GM21423 (cell line): ENCODE results near the gene NFX1.

Experiments used
- ATAC-seq: cut with Tn5 transposase; IDR thresholded peaks from one replicate; pipeline ENCODE4 v1.9.1; 2021; ENCODE audit warnings: mild to moderate bottlenecking, moderate library complexity; ENCODE audit not compliant: unreplicated experiment

The NFX1 gene

GRCh38 chr9:33415501-33416038, 125.3 kb downstream of the NFX1 start:
- no peak for ATAC-seq

- ATAC-seq: no peak
These were observed 126.7 kb downstream of the NFX1 start for GRCh38 chr9:33416996-33417395.

GRCh38 chr9:33418090-33418489, 127.8 kb downstream of the NFX1 start:
- ATAC-seq: no peak

DNA sequence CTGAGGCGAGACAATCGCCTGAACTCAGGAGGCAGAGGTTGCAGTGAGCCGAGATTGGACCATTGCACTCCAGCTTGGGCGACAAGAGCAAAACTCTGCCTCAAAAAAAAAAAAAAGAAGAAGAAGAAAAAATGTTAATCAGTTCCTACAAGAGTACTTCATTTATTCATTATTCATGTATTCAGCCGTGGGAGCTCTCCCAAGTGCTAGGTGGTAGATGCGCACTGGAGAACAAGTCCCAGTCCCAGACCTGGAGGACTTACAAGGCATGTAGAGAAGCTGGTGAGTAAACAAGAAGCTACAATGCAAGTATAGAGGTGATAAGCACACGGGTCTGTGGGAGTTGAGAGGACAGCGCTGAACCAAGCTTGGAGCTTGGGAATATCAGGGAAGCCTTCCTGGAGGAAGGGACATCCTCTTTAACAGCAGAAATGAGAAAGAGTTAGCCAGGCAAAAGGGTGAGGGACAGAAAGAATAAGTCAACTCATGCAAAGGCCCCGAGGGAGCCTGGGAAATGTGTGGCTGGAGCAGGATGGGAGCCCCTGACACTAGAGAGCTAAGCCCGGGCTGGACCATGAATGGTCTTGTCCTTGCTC, 129.5 kb downstream of the NFX1 start:
- no peak for ATAC-seq
